GM18507 (cell line): Measurements from ENCODE around the gene BAHD1.

ENCODE experiments used
- DNase-seq: peaks from one replicate; pipeline ENCODE4 v3.0.0; 2011; ENCODE audit warnings: low read depth; ENCODE audit not compliant: insufficient read length; ENCODE audit errors: extremely low spot score
- FAIRE-seq: peaks from 2 replicates; lab custom pipeline; 2011; peaks lifted over from hg19 to GRCh38; lab: Jason Lieb, UNC

BAHD1 gene

DNA sequence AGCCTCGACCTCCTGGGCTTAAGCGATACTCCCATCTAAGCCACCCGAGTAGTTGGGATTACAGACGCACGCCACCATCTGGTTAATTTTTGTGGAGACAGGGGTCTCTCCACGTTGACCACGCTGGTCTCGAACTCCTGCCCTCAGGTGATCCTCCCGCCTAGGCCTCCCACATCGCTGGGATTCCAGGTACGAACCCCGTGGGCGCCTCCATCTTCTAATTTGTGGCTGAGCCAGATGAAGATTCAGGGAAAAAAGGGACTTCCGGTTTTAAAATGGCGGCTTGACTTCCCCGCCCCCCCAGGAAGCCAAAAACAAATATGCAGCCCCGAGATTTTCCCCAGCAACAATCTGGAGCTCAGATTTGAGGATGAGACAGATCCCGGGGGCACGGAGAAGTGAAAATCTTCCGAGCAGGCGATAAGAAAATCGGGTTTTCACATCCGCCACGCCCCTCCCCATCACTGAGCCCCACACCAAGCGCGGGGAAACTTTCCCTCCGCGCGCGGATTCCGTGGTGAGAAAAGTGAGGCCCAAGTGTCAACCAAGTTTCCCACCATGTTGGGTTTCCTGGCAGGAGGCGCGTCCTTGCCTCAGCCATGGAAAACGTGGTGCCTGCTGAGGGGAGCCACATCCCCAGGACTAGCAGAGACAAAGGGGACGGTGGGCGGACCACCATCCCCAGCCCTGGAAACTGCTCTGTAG is 45.5 kb downstream of the BAHD1 start:
- FAIRE-seq (no peak), DNase-seq (no peak)

- FAIRE-seq (no peak), DNase-seq (no peak)
Measured at GRCh38 chr15:40487816-40488682, 47.3 kb downstream of the BAHD1 start.

DNA sequence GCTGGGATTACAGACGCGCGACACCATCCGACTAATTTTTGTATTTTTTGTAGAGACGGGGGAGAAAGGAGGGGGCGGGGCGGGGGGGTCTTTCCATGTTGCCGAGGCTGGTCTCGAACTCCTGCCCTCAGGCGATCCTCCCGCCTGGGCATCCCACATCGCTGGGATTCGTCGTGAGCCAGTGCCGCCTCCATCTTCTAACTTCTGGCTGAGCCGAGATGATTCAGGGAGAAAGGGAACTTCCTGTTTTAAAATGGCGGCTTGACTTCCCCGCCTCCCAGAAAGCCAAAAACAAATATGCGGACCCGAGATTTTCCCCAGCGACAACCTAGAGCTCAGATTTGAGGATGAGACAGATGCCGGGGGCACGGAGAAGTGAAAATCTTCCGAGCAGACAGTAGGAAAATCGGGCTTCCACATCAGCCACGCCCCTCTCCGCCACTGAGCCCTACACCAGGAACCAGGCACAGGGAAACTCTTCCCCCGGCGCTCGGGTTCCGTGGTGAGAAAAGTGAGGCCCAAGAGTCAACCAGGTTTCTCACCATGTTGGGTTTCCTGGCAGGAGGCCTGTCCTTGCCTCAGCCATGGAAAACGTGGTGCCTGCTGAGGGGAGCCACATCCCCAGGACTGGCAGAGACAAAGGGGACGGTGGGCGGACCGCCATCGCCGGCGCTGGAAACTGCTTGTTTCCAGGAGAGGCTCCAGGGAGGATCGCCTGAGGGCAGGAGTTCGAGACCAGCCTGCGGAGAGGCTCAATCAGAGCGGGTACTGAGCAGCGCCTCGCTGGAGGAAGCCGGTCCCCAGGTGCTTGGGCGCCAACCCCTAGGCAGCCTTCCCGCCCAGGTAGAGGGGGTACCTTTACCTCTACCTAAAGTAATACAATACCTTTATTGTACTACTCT is 48.8 kb downstream of the BAHD1 start:
- DNase-seq (no peak), FAIRE-seq (no peak)

- FAIRE-seq (no peak), DNase-seq (no peak)
Measured at GRCh38 chr15:40493089-40493840, 52.5 kb downstream of the BAHD1 start.

GRCh38 chr15:40495516-40495915 is 54.8 kb downstream of the BAHD1 start:
- FAIRE-seq: no peak

GRCh38 chr15:40498418-40498817 is 57.7 kb downstream of the BAHD1 start:
- FAIRE-seq (no peak), DNase-seq (no peak)

More at GRCh38 chr15:40495516-40495915, 54.8 kb downstream of the BAHD1 start:
- no peak for DNase-seq

- FAIRE-seq (no peak), DNase-seq (no peak)
Measured at GRCh38 chr15:40498891-40499290, 58.1 kb downstream of the BAHD1 start.

DNA sequence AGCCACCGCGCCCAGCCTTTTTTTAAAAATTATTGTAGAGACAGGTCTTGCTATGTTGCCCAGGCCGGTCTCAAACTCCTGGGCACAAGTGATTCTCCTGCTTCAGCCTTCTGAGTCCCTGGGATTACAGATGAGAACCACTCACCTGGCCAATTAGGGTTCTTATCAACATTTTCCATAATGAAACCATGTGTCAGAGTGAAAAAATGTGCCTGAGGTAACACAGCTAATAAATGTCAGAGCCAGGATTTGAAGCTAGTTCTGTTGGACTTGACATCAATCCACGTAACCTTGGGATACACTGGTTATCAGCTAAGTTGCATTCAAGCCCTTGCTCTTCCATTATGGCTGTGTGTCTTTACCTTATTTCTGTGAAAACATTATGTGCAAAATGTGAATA is 59.2 kb downstream of the BAHD1 start:
- FAIRE-seq (no peak), DNase-seq (no peak)

DNA sequence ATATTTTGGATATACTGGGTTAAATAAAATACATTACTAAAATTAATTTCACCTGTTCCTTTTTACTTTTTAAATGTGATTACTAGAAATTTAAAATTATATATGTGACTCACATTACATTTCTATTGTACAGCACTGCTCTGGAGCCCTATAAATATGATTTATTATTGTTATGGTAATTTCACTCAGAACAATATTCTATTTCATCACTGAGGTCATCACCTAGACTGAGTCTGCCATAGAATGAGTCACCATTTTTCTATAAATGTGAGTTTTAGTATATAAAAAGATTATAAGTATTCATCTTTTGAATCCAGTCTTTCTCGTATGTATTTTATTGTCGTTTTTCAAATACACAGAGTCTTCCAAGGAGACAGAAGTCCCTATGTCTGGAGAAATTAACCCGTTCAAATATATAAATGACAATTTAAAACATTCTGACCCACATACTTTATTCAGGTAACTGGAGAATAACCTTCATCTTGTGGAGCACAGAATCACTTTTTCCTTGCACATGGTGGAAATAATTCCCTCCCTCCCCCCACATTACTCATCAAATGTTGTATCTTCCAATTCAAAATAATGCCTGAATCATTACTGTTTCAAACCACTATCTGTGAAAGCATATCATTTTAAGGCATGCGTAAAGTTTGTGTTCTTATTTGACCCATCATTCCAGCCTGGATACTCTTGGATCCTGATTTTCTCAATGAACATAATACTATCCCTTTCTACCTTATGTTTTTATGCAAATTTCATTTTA is 60.0 kb downstream of the BAHD1 start:
- DNase-seq (no peak), FAIRE-seq (no peak)

DNA sequence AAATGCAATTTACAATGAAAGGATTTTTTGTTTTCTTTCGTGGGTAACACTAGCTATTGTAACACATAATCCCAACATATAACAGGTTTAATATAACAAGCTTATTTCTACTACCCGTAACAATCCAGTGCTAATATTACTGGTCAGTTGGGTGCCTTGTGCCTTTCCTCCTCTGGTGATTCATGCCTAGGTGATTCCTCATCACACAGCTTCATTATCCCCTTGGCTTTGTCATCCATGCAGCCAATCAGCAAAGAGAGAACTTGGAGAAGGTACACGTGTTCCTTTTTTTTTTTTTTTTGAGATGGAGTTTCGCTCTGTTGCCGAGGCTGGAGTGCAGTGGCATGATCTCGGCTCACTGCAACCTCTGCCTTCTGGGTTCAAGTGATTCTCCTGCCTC is 60.7 kb downstream of the BAHD1 start:
- FAIRE-seq (no peak), DNase-seq (no peak)

GRCh38 chr15:40506964-40507571 is 66.3 kb downstream of the BAHD1 start:
- peak; percentile 29 for DNase-seq
- FAIRE-seq: peak; percentile 49

- no peak for FAIRE-seq
Measured at GRCh38 chr15:40508216-40508615, 67.5 kb downstream of the BAHD1 start.

GRCh38 chr15:40510201-40510600 is 69.4 kb downstream of the BAHD1 start:
- DNase-seq (no peak), FAIRE-seq (no peak)

More at GRCh38 chr15:40508216-40508615, 67.5 kb downstream of the BAHD1 start:
- no peak for DNase-seq

GRCh38 chr15:40511093-40511471 is 70.3 kb downstream of the BAHD1 start:
- DNase-seq (peak; percentile 54), FAIRE-seq (peak; percentile 73)

GRCh38 chr15:40511472-40512133 is 70.8 kb downstream of the BAHD1 start:
- DNase-seq (peak; percentile 33), FAIRE-seq (no peak)

GRCh38 chr15:40512440-40512839 is 71.7 kb downstream of the BAHD1 start:
- FAIRE-seq: no peak
- no peak for DNase-seq

DNA sequence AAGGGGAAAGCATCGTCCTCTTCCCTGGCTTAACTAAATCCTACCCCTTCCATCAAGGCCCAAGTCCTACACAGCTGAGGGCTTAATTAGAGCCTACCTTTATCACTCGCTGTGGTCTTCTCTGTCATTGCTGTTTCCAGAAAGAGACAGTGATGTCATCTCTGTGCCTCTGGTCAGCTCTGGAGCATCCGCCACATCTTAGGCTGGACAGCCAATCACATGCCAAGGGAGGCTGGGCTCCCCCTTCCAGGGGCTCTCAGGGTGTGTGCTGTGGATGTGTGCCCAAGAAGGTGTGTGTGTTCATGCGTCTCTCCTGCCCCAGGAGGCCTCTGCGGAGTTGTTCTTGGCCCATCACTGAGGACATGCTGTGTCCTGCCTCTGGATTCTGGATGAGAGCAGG is 72.9 kb downstream of the BAHD1 start:
- DNase-seq: no peak
- no peak for FAIRE-seq

- no peak for DNase-seq
- FAIRE-seq: no peak
Measured at GRCh38 chr15:40516322-40516721, 75.6 kb downstream of the BAHD1 start.
